Measurements from ENCODE around the gene SNED1.
"Not testable (repeated sequence)": the region's sequence is repeated elsewhere in the genome, so short reads cannot be mapped to it uniquely, and the experiment has no call there.

Gene SNED1

GRCh38 chr2:241087420-241088268, 89.2 kb downstream of the SNED1 start:
- no peak for DNase-seq
- no peak for ATAC-seq

- ATAC-seq = no peak
- DNase-seq = no peak
Measured at GRCh38 chr2:241088376-241088775, 90.0 kb downstream of the SNED1 start.

- DNase-seq = peak; percentile 0
- no peak for ATAC-seq
Measured at GRCh38 chr2:241088791-241089732, 90.6 kb downstream of the SNED1 start.

- peak; percentile 44 for ATAC-seq
- DNase-seq = no peak
Measured at GRCh38 chr2:241091201-241091600, 92.8 kb downstream of the SNED1 start.

- ATAC-seq = no peak
- DNase-seq = no peak
Measured at GRCh38 chr2:241091734-241092445, 93.5 kb downstream of the SNED1 start.

GRCh38 chr2:241092677-241093076, 94.3 kb downstream of the SNED1 start:
- ATAC-seq = no peak
- no peak for DNase-seq

GRCh38 chr2:241093133-241093781, 94.8 kb downstream of the SNED1 start:
- DNase-seq, ATAC-seq: not testable (repeated sequence)

- DNase-seq (no peak), ATAC-seq (no peak)
Measured at GRCh38 chr2:241094172-241094571, 95.8 kb downstream of the SNED1 start.

- DNase-seq = no peak
Measured at GRCh38 chr2:241094924-241095420, 96.6 kb downstream of the SNED1 start.

GRCh38 chr2:241095594-241096290, 97.3 kb downstream of the SNED1 start:
- no peak for DNase-seq

More at GRCh38 chr2:241094924-241095420, 96.6 kb downstream of the SNED1 start:
- no peak for ATAC-seq

GRCh38 chr2:241096979-241097378, 98.6 kb downstream of the SNED1 start:
- ATAC-seq (no peak), DNase-seq (no peak)

More at GRCh38 chr2:241095594-241096290, 97.3 kb downstream of the SNED1 start:
- ATAC-seq = no peak

- DNase-seq (no peak), ATAC-seq (no peak)
Measured at GRCh38 chr2:241099246-241099645, 100.8 kb downstream of the SNED1 start.

- ATAC-seq = peak; percentile 100
- peak; percentile 92 for DNase-seq
Measured at GRCh38 chr2:241102239-241102803, 103.9 kb downstream of the SNED1 start, which contains the start of gene MTERF4. TSS of gene MTERF4 (minus strand) at chr2:241102287. CDS start at chr2:241102273, 14 bp downstream.

- ATAC-seq (no peak), DNase-seq (no peak)
Measured at GRCh38 chr2:241103176-241103595, 104.8 kb downstream of the SNED1 start.

- DNase-seq, ATAC-seq: not testable (repeated sequence)
Measured at GRCh38 chr2:241104611-241105010, 106.2 kb downstream of the SNED1 start.

- DNase-seq (no peak), ATAC-seq (no peak)
Measured at GRCh38 chr2:241105641-241106040, 107.2 kb downstream of the SNED1 start.

- DNase-seq (no peak), ATAC-seq (no peak)
Measured at GRCh38 chr2:241107031-241107783, 108.8 kb downstream of the SNED1 start.

GRCh38 chr2:241108271-241109209, 110.1 kb downstream of the SNED1 start:
- DNase-seq (no peak), ATAC-seq (no peak)
